NOMO-1 (cell line): ENCODE results near the gene BAIAP3.

ENCODE experiments used
- DNase-seq, 2 experiments: peaks; one replicate each; lab custom pipeline; 2025; ENCODE audit not compliant: unreplicated experiment in 2 of 2; lab: John Stamatoyannopoulos, UW

BAIAP3 gene

DNA sequence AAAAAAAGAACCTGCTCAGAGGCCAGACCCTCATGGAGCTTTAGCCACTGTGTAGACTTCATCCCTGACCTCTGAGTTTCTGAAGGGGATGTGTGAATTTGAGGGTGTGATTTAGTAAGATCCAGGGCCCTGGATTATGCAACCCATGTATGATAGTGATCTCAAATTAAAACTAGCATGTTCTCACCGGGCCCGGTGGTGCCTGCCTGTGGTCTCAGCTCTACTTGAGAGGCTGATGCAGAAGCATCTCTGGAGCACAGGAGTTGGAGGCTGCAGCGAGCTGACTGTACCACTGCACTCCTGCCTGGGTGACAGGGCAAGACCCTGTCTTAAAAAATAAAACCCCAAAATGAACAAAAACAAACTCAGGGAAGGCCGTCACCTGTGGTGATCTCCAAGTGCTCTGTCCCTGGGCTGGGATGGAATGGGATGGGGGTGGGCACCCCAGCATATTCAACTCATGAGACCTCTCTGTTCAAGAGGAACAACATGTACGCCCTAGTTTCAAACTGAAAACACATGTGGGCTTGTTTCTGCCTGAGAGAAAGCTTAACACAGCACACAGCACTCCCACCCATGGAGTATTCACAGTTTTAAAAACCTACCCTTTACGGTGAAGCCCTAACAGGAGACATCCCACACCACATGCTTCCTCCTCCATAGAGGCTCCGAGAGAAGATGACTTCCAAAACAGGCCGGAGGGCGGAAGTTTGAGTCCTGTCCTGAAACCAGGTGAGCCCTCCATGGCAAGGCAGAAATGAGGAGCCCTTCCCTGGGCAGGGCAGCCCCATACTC lies 48.4 kb downstream of the BAIAP3 start:
- no peak for DNase-seq

DNA sequence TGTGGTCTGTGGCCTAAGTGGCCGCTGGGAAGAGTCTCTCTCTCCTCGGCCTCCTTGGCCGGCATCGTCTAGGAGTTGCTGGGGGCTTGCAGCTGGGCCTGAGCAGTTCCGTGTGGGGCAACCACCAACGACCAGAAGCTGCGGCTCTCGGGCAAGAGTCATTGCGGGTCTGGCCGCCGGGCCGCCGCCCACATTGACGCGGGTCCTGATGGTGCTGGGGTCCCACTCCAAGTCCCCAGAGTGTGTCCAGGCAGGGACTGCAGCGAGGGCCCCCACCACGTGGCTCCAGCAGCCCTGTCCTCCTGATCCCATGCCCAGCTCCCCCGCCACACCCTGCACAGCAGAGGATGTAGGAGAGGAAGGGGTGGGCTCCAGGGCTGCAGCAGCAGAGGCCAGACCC lies 50.1 kb downstream of the BAIAP3 start:
- no peak for DNase-seq

DNA sequence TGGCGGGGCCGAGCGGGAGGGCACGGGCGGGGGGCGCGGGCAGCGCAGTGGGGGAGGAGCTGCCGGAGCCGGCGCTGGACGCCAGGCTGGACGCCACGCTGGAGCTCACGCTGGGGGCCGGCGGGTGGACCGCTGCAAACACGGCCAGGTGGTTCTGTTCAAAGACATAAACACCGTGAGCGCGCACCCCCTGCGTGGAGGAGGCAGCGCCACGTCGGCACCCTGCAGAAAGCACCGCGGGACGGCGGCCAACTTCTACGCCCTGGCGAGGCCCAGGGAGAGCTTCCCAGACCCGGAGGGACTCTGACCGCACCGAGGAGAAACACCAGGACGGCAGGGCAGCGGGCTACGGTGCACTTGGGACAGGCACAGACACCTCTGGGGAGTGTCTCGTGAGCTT lies 51.8 kb downstream of the BAIAP3 start:
- DNase-seq: no peak

GRCh38 chr16:1387331-1387730 lies 53.9 kb downstream of the BAIAP3 start:
- no peak for DNase-seq

GRCh38 chr16:1389762-1390161 lies 56.3 kb downstream of the BAIAP3 start:
- DNase-seq: no peak

GRCh38 chr16:1390239-1390779 lies 56.9 kb downstream of the BAIAP3 start:
- DNase-seq: no peak

- DNase-seq: no peak
Observed at GRCh38 chr16:1392826-1393225, 59.4 kb downstream of the BAIAP3 start.

GRCh38 chr16:1393613-1394176 lies 60.2 kb downstream of the BAIAP3 start:
- DNase-seq: no peak

- DNase-seq: no peak
Observed at GRCh38 chr16:1394367-1394951, 61.0 kb downstream of the BAIAP3 start.

- no peak for DNase-seq
Observed at GRCh38 chr16:1395444-1396031, 62.1 kb downstream of the BAIAP3 start.

GRCh38 chr16:1397779-1398178 lies 64.3 kb downstream of the BAIAP3 start:
- DNase-seq: no peak

DNA sequence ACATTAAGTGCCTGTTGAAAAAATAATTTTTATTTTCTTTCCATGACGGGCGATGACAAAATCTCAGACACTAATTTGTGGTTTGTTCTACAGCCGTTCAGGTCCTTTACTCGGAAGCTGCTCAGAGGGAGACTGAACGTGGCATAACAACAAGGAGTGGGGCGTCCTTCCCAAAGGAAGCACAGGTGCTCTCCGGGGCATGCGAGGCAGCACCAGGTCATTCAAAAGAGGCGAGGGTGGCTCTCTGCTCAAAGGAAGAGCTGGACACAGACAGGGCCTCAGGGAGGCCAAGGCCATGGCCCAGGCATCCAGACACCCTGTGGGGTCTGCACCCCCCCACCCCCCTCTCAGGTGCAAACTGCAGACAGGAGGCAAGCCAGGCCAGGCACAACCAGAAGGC lies 64.9 kb downstream of the BAIAP3 start:
- no peak for DNase-seq
